TTC549 (cell line): Measurements from ENCODE around the gene GATD1.
A peak's percentile ranks its signal among the peaks of the same experiment; 100 is the strongest.

Source experiments
- FAIRE-seq: peaks from 2 replicates; lab custom pipeline; 2012; peaks lifted over from hg19 to GRCh38; lab: Jason Lieb, UNC

GATD1 gene

DNA sequence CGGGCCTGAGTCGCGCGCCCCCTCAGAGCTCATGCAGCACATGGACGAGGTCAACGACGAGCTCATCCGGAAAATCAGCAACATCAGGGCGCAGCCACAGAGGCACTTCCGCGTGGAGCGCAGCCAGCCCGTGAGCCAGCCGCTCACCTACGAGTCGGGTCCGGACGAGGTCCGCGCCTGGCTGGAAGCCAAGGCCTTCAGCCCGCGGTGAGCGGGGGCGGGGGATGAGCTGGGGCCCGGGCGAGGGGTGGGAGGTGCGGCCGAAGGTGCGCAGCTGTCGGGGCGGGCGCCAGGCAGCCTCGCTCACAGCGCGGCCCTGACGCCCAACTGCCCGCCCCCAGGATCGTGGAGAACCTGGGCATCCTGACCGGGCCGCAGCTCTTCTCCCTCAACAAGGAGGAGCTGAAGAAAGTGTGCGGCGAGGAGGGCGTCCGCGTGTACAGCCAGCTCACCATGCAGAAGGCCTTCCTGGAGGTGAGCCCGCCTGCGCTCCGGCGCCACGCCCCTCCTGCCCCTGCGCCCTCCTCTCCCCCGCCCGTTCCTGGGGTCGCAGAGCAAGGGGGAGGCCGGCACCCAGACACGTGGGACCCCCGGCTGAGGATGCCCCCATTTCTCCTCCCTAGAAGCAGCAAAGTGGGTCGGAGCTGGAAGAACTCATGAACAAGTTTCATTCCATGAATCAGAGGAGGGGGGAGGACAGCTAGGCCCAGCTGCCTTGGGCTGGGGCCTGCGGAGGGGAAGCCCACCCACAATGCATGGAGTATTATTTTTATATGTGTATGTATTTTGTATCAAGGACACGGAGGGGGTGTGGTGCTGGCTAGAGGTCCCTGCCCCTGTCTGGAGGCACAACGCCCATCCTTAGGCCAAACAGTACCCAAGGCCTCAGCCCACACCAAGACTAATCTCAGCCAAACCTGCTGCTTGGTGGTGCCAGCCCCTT lies 50.7 kb downstream of the GATD1 start:
- no peak for FAIRE-seq

DNA sequence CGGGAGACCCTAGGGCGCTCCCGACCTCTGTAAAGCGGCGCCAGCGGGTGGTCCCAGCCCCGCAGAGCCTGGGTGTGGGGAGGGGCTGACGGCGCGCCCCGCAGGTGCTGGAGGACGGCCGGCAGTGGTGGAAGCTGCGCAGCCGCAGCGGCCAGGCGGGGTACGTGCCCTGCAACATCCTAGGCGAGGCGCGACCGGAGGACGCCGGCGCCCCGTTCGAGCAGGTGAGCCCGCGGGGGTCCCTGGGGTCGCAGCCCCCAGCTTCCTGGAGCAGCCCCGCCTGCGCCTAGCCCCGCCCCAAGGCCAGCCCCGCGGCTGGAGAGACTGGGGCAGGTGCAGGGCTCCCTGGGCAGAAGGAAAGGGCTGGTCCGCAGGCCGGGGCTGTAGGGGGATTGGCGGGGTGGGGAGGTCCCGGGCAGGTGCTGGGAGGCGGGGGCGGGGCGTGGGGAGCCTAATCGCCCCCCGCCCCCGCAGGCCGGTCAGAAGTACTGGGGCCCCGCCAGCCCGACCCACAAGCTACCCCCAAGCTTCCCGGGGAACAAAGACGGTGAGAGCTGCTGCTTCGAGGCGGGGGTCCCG lies 51.6 kb downstream of the GATD1 start:
- FAIRE-seq, result no peak

DNA sequence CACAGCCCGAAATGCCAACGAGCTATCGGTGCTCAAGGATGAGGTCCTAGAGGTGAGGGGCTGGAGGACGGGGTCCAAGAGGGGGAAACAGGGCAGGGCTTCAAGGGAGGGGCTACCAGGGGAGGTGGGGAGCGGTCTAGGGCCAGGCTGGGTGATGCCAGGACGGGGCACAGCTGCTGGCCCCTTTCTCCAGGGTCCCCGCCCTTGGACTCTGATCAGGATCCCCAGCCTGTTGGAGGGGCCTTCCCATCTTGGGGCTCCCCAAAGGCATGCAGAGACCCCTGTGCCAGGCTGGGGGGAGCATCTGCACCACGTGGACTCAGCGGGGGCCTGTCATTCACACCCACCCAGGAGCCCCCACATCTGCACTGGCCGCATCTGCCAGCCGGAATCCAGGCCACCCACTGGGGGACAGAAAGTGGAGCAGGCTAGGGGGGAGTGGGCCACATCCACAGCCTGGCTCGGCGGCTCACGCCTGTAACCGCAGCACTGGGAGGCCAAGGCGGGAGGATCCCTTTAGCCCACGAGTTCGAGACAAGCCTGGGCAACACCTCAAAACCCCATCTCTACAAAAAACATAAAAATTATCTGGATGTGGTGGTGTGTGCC lies 52.4 kb downstream of the GATD1 start:
- no peak for FAIRE-seq

DNA sequence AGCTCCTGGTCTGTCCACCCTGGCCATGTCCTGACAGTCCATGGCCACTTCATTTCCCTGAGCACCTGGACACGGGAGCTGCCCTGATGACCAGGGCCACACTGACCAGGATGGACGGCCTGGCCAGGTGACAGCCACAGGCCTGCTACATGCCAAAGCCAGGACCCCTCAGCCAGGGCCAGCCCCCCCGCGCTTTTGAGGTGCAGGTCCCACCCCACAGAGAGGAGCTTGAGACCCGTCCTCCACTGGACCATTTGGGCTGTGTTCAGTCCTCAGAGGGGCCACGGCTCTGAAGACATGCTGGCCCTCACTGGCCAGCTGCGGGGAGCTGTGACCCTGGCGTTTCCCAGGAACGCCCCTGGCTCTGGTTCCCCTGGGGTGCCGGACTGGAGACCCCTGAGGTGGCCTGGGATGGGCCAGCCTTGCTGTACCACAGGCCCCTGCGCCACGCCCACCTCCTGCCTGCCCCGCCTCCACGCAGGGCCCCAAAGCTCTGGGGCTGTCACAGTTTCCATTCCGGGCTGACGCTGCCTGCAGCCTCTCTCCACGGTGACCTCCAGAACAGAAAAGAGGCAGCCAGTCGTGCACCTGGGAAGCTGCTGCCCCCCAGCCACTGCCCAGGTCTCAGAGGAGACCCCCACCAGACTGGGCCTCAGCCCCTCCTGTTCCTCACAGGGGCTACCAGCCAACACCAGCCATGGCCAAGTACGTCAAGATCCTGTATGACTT lies 53.1 kb downstream of the GATD1 start:
- FAIRE-seq, result no peak

DNA sequence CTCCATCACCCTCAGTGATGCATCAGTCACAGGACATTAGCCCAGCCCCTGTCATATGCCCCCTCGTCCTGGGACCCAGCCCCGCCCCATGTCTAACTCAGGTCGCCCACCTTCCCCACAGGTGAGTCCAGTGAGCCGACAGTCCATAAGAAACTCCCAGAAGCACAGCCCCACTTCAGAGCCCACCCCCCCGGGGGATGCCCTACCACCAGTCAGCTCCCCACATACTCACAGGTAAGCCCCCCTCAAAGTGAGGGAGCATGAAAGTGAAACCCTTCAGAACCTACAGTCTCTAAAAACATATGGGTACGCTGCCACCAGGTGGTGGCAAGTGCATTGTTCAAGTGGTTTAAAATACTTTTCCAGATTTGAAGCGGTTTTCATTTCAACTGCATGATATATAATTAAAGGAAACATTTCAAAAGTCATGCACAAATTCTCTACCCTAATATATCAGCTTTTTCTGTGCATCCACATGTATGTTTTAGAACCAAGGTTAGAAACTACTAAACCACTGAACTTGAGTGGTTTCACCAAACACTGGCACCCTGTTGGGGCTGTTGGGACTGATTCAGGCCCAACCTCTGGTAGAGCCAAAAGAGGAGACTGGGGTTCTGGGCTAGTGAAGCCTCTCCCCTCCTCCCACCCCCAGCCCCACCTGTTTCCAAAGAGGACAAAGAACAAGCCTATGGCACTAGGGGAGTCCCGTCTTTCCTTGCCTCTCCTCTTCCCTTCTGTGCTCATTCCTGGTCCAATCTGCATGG lies 54.0 kb downstream of the GATD1 start:
- peak; percentile 85 for FAIRE-seq

DNA sequence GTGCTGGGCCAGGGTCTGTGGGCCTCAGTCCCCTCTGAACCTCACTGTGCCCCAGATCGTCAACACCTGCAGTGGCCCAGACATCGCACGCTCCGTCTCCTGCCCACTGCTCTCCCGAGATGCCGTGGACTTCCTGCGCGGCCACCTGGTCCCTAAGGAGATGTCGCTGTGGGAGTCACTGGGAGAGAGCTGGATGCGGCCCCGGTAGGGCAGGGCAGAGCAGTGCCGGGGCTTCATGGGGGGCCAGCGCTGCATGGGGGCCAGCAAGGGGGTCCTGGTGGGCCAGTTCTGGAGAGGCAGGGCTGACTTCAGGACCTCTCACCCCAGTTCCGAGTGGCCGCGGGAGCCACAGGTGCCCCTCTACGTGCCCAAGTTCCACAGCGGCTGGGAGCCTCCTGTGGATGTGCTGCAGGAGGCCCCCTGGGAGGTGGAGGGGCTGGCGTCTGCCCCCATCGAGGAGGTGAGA lies 54.9 kb downstream of the GATD1 start:
- FAIRE-seq, result no peak

DNA sequence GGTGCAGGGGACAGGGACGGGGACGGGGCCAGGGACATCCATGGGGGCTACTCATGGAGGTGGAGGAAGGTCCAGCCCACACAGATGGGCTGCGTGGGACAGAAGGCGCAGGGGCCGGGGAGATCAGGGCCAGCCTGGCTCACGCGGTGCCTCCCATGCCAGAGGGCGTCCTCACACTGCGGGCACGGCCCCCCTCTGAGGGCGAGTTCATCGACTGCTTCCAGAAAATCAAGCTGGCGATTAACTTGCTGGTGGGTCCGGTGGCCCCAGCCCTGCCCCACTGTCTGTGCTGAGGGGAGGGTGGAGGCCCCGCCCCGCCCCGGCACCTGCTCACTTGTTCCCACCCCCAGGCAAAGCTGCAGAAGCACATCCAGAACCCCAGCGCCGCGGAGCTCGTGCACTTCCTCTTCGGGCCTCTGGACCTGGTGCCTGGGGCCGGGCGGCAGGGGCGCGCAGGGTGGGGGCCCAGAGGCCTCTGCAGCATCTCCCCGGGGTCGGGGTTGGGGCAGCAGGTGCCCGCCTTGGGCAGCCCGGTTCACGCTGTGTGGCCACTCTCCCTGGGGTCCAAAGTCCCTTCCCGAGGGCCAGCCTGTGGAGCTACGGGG lies 55.4 kb downstream of the GATD1 start:
- FAIRE-seq, result no peak

DNA sequence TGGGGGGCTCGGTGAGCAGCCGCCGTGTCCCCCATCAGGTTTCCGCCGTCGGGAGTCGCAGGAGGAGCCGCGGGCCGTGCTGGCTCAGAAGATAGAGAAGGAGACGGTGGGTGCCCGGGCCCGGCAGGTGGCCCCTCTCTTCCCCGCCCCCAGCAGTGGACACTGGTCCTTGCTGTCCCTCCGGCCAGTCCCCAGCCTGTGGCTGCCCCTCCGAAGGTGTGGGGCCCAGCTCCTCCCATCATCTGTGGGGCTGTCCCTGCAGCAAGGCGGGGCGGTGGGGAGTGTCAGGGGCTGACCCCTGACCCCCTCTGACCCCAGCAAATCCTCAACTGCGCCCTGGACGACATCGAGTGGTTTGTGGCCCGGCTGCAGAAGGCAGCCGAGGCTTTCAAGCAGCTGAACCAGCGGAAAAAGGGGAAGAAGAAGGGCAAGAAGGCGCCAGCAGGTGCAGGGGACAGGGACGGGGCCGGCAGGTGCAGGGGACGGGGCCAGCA lies 56.0 kb downstream of the GATD1 start:
- FAIRE-seq, result no peak

DNA sequence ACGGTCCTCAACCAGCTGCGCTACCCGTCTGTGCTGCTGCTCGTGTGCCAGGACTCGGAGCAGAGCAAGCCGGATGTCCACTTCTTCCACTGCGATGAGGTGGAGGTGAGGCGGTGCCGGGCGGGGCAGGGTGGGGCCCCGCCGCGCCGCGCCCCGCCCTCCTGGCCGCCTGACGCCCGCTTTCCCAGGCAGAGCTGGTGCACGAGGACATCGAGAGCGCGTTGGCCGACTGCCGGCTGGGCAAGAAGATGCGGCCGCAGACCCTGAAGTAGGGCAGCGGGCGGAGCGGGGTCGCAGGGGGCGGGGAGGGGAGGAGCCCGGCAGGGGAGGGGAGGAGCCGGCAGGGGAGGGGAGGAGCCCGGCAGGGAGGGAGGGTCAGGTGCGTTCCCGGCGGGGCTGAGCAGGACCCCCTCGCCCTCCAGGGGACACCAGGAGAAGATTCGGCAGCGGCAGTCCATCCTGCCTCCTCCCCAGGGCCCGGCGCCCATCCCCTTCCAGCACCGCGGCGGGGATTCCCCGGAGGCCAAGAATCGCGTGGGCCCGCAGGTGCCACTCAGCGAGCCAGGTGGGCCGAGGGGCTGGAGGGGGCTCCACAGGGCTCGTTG lies 56.5 kb downstream of the GATD1 start:
- no peak for FAIRE-seq

DNA sequence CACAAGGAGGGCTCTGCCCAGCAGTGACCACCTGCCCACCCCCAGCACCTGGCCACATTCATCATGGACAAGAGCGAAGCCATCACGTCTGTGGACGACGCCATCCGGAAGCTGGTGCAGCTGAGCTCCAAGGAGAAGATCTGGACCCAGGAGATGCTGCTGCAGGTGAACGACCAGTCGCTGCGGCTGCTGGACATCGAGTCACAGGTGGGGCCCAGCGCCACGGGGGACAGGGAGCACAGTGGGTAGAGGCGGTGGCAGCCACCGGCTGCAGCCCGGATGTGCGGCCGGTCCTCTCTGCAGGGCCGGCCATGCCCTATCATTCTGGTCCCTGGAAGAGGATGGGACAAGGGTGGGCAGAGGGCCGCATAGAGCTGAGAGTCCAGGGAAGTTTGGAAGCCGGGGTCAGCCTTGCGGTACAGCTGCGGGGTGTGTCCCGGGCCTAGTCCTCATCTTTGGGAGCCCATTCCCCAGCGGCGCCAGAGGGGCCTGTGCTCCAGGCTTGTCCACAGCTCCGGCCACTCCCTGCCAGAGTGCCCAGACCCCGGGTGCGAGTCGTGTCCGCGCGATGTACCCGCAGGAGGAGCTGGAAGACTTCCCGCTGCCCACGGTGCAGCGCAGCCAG lies 57.2 kb downstream of the GATD1 start:
- FAIRE-seq, result no peak

DNA sequence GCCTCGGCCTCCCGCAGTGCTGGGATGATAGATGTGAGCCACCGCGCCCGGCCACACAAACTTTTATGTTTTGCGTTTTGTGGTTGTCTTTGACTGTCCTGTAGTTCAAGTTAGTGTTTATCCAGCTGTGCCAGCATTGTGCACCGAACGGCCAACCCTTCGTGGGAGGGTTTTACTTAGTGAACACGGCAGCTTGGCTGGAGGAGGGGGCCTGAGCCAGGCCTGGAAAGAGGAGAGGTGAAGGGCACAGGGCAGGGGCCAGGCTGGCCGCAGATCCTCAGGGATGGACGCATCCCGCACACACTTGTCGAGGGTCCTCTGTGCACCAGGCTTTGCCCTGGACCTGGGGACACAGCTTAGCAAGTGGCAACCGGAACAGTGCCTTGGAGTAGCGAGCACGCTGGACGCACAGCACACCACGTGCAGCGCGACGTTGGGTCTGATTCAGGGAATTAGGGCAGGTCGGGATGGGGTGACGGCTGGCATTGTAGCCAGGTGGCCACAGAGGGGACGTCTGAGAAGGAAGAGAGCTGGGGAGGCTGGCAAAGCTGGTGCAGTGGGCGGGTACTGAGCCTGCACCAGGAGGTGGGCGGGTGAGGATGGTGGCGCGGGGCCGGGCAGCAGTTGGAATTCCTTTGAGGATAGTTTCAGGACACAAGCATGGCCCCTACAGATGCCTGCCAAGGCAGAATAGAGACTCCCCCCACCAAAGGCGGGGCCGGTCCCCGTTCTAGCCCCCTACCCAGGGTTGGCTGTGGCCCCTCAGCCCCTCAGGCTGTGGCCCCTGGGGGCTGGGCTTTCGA lies 57.9 kb downstream of the GATD1 start:
- FAIRE-seq, result no peak
